Chondrocyte (in vitro differentiated cells): Measurements from ENCODE around the gene SLC27A1. TPM values are rescaled to one million over a fixed set of nuclear protein-coding genes. Genes with fewer than 3 reads are reported as not detected.

ENCODE experiments used
- DNase-seq: peaks from one replicate; pipeline ENCODE4 v3.0.0; 2021; ENCODE audit warnings: mixed read lengths, low spot score
- H3K27ac Mint-ChIP-seq: one replicate; pipeline ENCODE4 v1.8.0; 2021; ENCODE audit warnings: mild to moderate bottlenecking, moderate library complexity, mixed read lengths; ENCODE audit not compliant: unreplicated experiment
- H3K27me3 Mint-ChIP-seq: 2 replicates; pipeline ENCODE4 v1.8.0; 2021; ENCODE audit warnings: low read depth, mixed read lengths
- H3K36me3 Mint-ChIP-seq: 2 replicates; pipeline ENCODE4 v1.8.0; 2021; ENCODE audit warnings: low read depth, mixed read lengths
- H3K4me1 Mint-ChIP-seq: 2 replicates; pipeline ENCODE4 v1.8.0; 2021; ENCODE audit warnings: low read depth, mild to moderate bottlenecking, mixed read lengths
- H3K4me3 Mint-ChIP-seq: one replicate; pipeline ENCODE4 v1.8.0; 2021; ENCODE audit warnings: mild to moderate bottlenecking, moderate library complexity, mixed read lengths; ENCODE audit not compliant: unreplicated experiment
- H3K9me3 Mint-ChIP-seq: 2 replicates; pipeline ENCODE4 v1.8.0; 2021; ENCODE audit warnings: low read depth, mixed read lengths
- CTCF ChIP-seq: fragments of 200-600 bp; sonication (generic); IDR thresholded peaks from 2 replicates; pipeline ENCODE4 v1.5.0; 2021; ENCODE audit warnings: antibody characterized with exemption, mild to moderate bottlenecking, moderate library complexity
- total RNA-seq: library from RNA; stranded (reverse); gene quantifications from 3 replicates; pipeline ENCODE4 v1.2.1, GENCODE V29; 2021

SLC27A1 gene
- total RNA-seq, 1 donor from 2014 or later: 6.8 TPM

- no peak for DNase-seq
- Mint-ChIP-seq H3K27me3 (no peaks in the 10 kb centered on the region), H3K36me3 (no peaks in the 10 kb centered on the region), H3K4me1 (no peaks in the 10 kb centered on the region), H3K27ac (no peak overlapping the region), H3K9me3 (peaks cover 9% of the 10 kb centered on the region), H3K4me3 (no peak overlapping the region)
- TF ChIP-seq CTCF: no peak
Measured at GRCh38 chr19:17528610-17529009, 58.3 kb downstream of the SLC27A1 start.

GRCh38 chr19:17529239-17530158, 59.2 kb downstream of the SLC27A1 start:
- no peak for DNase-seq
- Mint-ChIP-seq H3K4me1 (no peaks in the 10 kb centered on the region), H3K27ac (no peak overlapping the region), H3K4me3 (no peak overlapping the region), H3K27me3 (no peaks in the 10 kb centered on the region), H3K9me3 (peaks cover 9% of the 10 kb centered on the region), H3K36me3 (no peaks in the 10 kb centered on the region)
- no peak for TF ChIP-seq CTCF

- Mint-ChIP-seq H3K27ac (no peak overlapping the region), H3K9me3 (peaks cover 9% of the 10 kb centered on the region), H3K4me3 (no peak overlapping the region), H3K27me3 (no peaks in the 10 kb centered on the region), H3K36me3 (no peaks in the 10 kb centered on the region), H3K4me1 (no peaks in the 10 kb centered on the region)
- no peak for DNase-seq
- no peak for TF ChIP-seq CTCF
Measured at GRCh38 chr19:17530586-17530985, 60.3 kb downstream of the SLC27A1 start.

- no peak for DNase-seq
- no peaks in the 10 kb centered on the region for H3K4me1 Mint-ChIP-seq
- H3K27me3 Mint-ChIP-seq: peaks cover 2% of the 10 kb centered on the region
- H3K4me3 Mint-ChIP-seq: no peak overlapping the region
- H3K36me3 Mint-ChIP-seq: no peaks in the 10 kb centered on the region
- peaks cover 9% of the 10 kb centered on the region for H3K9me3 Mint-ChIP-seq
- H3K27ac Mint-ChIP-seq: no peak overlapping the region
- no peak for TF ChIP-seq CTCF
Measured at GRCh38 chr19:17532116-17532515, 61.8 kb downstream of the SLC27A1 start.

GRCh38 chr19:17532557-17532956, 62.2 kb downstream of the SLC27A1 start:
- Mint-ChIP-seq H3K36me3 (no peaks in the 10 kb centered on the region), H3K4me1 (no peaks in the 10 kb centered on the region), H3K4me3 (no peak overlapping the region), H3K9me3 (peaks cover 9% of the 10 kb centered on the region), H3K27me3 (peaks cover 2% of the 10 kb centered on the region), H3K27ac (no peak overlapping the region)
- no peak for TF ChIP-seq CTCF
- no peak for DNase-seq
